Measurements from ENCODE around the gene ATP10A. TPM values are rescaled to one million over a fixed set of nuclear protein-coding genes. Genes with fewer than 3 reads are reported as not detected.

The ATP10A gene
- total RNA-seq, 4 donors from 2014 or later: 2.7 to 7.0 (median 3.4) TPM

DNA sequence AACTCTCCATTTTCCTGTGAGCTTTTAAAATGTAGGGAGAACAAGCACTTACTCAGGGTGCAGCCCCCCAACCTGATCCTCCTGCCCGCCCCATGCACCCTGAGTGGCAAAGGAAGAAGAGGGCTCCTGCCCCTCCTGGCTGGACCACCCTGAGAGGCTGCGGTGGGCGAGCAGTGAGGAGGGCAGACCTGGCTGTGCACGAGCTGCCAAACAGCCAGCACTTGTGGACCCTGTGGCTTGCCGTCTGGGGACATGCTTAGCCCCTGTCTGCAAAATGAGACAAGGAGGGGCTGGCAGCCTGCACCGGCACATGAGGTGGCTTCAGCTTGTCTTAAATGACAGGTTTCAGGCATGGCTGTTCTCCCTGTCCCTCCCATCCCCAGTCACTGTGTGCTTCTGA lies 18.6 kb downstream of the ATP10A start:
- intact Hi-C loops (cut with DNase I): no loop called here
- TF ChIP-seq, protein P1, sequence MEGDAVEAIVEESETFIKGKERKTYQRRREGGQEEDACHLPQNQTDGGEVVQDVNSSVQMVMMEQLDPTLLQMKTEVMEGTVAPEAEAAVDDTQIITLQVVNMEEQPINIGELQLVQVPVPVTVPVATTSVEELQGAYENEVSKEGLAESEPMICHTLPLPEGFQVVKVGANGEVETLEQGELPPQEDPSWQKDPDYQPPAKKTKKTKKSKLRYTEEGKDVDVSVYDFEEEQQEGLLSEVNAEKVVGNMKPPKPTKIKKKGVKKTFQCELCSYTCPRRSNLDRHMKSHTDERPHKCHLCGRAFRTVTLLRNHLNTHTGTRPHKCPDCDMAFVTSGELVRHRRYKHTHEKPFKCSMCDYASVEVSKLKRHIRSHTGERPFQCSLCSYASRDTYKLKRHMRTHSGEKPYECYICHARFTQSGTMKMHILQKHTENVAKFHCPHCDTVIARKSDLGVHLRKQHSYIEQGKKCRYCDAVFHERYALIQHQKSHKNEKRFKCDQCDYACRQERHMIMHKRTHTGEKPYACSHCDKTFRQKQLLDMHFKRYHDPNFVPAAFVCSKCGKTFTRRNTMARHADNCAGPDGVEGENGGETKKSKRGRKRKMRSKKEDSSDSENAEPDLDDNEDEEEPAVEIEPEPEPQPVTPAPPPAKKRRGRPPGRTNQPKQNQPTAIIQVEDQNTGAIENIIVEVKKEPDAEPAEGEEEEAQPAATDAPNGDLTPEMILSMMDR (IDR thresholded peaks at IDR 0.05): no peak
- no peak for TF ChIP-seq POLR2A (IDR thresholded peaks at IDR 0.05)
- Histone ChIP-seq H3K9me3 (no peaks in the 10 kb centered on the region), H3K4me1 (peaks cover 0 to 6% of the 10 kb centered on the region in 2 donors), H3K36me3 (no peaks in the 10 kb centered on the region), H3K27me3 (no peaks in the 10 kb centered on the region), H3K27ac (no peak overlapping the region), H3K4me3 (replicated peaks in 1 of 3) (no peak overlapping the region)
- 76 to 90% methylated on average over 6 of the region's 6 CpGs for WGBS, 2 donors
- DNase-seq: no peak

DNA sequence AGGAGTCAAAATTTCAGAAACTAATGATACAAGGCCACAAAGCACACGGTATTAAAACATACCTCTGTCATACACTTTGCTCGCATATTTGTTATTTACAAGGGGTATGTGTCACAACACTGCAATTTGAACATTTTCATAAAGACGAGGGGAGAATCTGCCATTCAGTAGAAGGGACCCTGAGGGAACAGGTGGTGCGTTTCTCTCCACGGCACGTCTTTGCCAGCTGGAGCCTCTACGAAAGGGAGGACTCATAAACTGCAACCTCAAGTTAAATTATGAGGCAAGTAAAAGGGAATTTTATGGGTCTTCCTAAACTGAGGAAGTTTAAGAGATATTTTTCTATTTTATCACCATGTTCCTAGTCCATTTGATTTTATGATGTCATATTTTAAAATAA lies 19.1 kb downstream of the ATP10A start:
- Histone ChIP-seq H3K4me1 (peaks cover 0 to 4% of the 10 kb centered on the region in 2 donors), H3K4me3 (replicated peaks in 1 of 3) (no peak overlapping the region), H3K9me3 (no peaks in the 10 kb centered on the region), H3K27ac (no peak overlapping the region), H3K27me3 (no peaks in the 10 kb centered on the region), H3K36me3 (no peaks in the 10 kb centered on the region)
- TF ChIP-seq, protein P1 (IDR thresholded peaks at IDR 0.05): no peak
- TF ChIP-seq POLR2A (IDR thresholded peaks at IDR 0.05): no peak
- no peak for DNase-seq
- intact Hi-C loops (cut with DNase I): no loop called here
- WGBS, 2 donors: 93 to 94% methylated on average over 7 of the region's 7 CpGs

DNA sequence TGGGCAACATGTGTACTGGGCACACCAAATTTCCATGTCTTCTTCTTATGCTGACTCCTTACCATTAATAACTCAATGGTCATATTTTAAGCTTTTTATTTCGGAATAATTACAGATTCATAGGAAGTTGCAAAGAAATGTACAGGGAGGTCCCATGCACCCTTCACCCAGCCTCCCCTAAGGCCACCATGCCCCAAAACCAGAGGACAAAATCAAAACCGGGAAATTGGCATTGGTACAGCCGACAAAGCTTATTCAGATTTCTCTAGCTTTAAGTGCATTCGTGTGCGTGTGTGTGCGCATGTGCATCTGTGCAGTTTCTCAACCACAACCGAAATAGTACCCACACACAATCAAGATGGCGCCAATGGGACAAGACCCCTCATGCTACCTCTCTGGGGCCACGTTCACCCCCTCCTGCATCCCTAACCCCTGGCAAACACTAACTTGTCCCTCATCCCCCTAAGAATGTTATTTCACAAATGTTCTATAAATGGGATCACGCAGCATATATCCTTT lies 23.4 kb downstream of the ATP10A start:
- H3K27me3 ChIP-seq: no peaks in the 10 kb centered on the region
- no peaks in the 10 kb centered on the region for H3K36me3 ChIP-seq
- H3K9me3 ChIP-seq: no peaks in the 10 kb centered on the region
- no peaks in the 10 kb centered on the region for H3K4me1 ChIP-seq
- 93 to 95% methylated on average over 10 of the region's 10 CpGs for WGBS, 2 donors
- no peak overlapping the region for H3K4me3 ChIP-seq (replicated peaks in 1 of 3)
- no peak for DNase-seq
- intact Hi-C loops (cut with DNase I): no loop called here
- TF ChIP-seq, protein P1 (IDR thresholded peaks at IDR 0.05): no peak
- no peak for TF ChIP-seq POLR2A (IDR thresholded peaks at IDR 0.05)
- no peak overlapping the region for H3K27ac ChIP-seq

DNA sequence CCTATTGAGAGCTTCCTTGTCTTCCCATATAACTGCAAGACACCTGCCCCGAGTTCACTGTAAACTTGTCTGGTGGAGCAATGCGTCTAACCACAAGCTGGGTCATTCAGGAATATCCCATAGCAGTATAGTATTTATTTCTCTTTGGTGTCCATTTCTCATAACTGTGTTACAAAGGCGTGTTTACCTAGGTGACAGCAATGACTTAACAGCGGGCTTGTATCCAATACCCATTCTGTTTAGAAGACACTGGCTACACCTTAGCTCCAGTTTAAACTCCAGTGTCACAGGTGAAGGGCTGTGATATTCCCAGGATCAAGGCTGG lies 24.3 kb downstream of the ATP10A start:
- no peak overlapping the region for H3K27ac ChIP-seq
- H3K27me3 ChIP-seq: no peaks in the 10 kb centered on the region
- H3K4me1 ChIP-seq: no peaks in the 10 kb centered on the region
- no peak overlapping the region for H3K4me3 ChIP-seq (replicated peaks in 1 of 3)
- intact Hi-C loops (cut with DNase I): no loop called here
- 81 to 91% methylated on average over 4 of the region's 4 CpGs for WGBS, 2 donors
- no peaks in the 10 kb centered on the region for H3K9me3 ChIP-seq
- DNase-seq: no peak
- no peaks in the 10 kb centered on the region for H3K36me3 ChIP-seq
- TF ChIP-seq, protein P1 (IDR thresholded peaks at IDR 0.05): no peak
- TF ChIP-seq POLR2A (IDR thresholded peaks at IDR 0.05): no peak

DNA sequence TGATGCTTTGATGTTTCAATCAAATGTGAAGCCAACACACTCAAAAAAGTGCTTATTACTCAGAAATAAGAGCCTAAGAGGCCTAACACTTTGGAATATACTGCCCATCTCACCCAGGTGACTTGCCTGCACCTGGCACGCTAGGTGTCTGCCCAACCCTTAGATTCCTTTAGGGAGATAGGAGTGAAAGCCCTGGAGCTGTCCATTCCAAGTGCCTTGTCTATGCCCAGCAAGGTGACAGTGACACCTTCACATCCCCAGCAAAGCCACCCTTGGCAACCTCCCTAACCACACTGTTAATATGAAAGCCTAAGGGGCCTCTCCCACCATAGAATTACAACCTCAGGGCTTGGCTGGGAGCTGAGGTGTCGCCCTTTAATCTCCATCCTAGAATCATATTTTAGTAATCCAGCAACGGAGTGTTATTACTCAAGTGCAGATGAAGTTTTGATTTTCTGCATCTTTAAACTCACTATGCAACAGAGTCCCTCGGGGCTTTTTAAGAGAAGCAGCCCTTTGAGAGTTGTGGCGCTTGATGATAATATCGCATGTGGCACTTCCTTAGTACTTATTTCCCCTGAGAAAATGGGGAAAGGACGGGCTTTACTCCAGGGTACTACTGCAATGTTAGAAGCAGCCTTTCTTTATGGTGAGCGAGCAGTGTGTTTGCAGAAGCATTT lies 24.8 kb downstream of the ATP10A start:
- TF ChIP-seq POLR2A (IDR thresholded peaks at IDR 0.05): no peak
- TF ChIP-seq, protein P1 (IDR thresholded peaks at IDR 0.05): no peak
- Histone ChIP-seq H3K27ac (no peak overlapping the region), H3K4me3 (replicated peaks in 1 of 3) (no peak overlapping the region), H3K27me3 (no peaks in the 10 kb centered on the region), H3K36me3 (no peaks in the 10 kb centered on the region), H3K4me1 (no peaks in the 10 kb centered on the region), H3K9me3 (no peaks in the 10 kb centered on the region)
- DNase-seq: no peak
- WGBS, 2 donors: 74 to 77% methylated on average over 8 of the region's 8 CpGs
- intact Hi-C loops (cut with DNase I): no loop called here
